Progenitor cell of endocrine pancreas (in vitro differentiated cells): ENCODE measurements around the gene FBXL16. TPM values are rescaled to one million over a fixed set of nuclear protein-coding genes. Genes with fewer than 3 reads are reported as not detected.

Experiments
- DNase-seq: peaks from one replicate; pipeline ENCODE4 v3.0.0; 2021; ENCODE audit warnings: low spot score; ENCODE audit not compliant: unreplicated experiment
- H3K27ac Mint-ChIP-seq: 2 replicates; pipeline ENCODE4 v1.8.0; 2021; ENCODE audit warnings: mild to moderate bottlenecking, moderate library complexity, mixed read lengths
- H3K27me3 Mint-ChIP-seq: 2 replicates; pipeline ENCODE4 v1.8.0; 2021; ENCODE audit warnings: mixed read lengths
- H3K36me3 Mint-ChIP-seq: 2 replicates; pipeline ENCODE4 v1.8.0; 2022; ENCODE audit warnings: mixed read lengths; ENCODE audit not compliant: insufficient read depth
- H3K4me1 Mint-ChIP-seq: 2 replicates; pipeline ENCODE4 v1.8.0; 2021; ENCODE audit warnings: low read depth, mixed read lengths
- H3K4me3 Mint-ChIP-seq: 2 replicates; pipeline ENCODE4 v1.8.0; 2021; ENCODE audit warnings: low read depth, mild to moderate bottlenecking, moderate library complexity, mixed read lengths
- H3K9me3 Mint-ChIP-seq: 2 replicates; pipeline ENCODE4 v1.8.0; 2021; ENCODE audit warnings: low read depth, mixed read lengths
- total RNA-seq: library from RNA; stranded (reverse); gene quantifications from 2 replicates; pipeline ENCODE4 v1.2.1, GENCODE V29; 2021
- TF ChIP-seq, protein P1 (sequence below): fragments of 200-600 bp; sonication (generic); IDR thresholded peaks from one replicate; pipeline ENCODE4 v1.5.0; 2021; ENCODE audit warnings: antibody characterized with exemption, mild to moderate bottlenecking; ENCODE audit not compliant: unreplicated experiment

The FBXL16 gene
- total RNA-seq, 1 donor from 2014 or later: 4.3 TPM

DNA sequence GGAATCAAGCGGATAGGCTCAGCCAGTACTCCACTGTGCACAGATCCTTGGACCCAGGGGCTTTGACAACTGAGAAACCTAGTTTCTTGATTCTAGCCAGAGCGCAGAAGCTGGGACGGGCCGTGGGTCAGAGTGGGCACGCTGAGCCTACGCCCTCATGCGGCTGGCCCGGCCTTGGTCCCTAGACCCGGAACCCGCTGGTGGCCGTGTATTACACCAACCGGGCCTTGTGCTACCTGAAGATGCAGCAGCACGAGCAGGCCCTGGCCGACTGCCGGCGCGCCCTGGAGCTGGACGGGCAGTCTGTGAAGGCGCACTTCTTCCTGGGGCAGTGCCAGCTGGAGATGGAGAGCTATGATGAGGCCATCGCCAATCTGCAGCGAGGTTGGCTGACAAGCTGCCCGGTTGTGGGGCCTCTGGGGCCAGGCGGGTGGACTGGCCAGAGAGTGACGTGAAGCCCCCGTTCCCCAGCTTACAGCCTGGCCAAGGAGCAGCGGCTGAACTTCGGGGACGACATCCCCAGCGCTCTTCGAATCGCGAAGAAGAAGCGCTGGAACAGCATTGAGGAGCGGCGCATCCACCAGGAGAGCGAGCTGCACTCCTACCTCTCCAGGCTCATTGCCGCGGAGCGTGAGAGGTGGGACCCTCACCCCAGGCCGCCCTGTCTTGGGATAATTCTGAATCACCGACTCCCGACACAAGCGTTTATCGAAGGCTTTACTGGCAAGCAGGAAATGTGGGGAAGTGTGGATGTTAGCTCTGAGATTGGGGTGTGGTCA, 24.4 kb downstream of the FBXL16 start:
- Mint-ChIP-seq H3K27ac (peak overlapping the region; percentile 67), H3K4me3 (peak overlapping the region; percentile 79)
- DNase-seq: no peak

DNA sequence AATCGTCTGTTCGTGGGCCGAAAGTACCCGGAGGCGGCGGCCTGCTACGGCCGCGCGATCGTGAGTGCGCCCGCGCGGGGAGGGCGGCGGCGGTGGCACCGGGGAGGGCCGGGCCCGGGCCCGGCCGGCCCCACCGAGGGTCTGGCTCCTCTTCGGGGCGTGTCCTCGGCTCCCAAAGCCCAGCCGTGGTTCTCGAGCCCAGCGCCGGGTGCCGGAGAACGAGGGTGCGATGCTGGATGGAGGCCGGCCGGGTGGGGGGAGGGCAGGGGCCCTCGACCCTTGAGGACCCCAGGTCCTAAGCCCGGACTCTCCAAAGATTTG, 25.0 kb downstream of the FBXL16 start:
- TF ChIP-seq, protein P1, sequence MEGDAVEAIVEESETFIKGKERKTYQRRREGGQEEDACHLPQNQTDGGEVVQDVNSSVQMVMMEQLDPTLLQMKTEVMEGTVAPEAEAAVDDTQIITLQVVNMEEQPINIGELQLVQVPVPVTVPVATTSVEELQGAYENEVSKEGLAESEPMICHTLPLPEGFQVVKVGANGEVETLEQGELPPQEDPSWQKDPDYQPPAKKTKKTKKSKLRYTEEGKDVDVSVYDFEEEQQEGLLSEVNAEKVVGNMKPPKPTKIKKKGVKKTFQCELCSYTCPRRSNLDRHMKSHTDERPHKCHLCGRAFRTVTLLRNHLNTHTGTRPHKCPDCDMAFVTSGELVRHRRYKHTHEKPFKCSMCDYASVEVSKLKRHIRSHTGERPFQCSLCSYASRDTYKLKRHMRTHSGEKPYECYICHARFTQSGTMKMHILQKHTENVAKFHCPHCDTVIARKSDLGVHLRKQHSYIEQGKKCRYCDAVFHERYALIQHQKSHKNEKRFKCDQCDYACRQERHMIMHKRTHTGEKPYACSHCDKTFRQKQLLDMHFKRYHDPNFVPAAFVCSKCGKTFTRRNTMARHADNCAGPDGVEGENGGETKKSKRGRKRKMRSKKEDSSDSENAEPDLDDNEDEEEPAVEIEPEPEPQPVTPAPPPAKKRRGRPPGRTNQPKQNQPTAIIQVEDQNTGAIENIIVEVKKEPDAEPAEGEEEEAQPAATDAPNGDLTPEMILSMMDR: no peak
- H3K27me3 Mint-ChIP-seq: no peaks in the 10 kb centered on the region
- peak overlapping the region; percentile 79 for H3K4me3 Mint-ChIP-seq
- H3K27ac Mint-ChIP-seq: no peak overlapping the region
- peaks cover 10% of the 10 kb centered on the region for H3K4me1 Mint-ChIP-seq
- no peak for DNase-seq
- H3K9me3 Mint-ChIP-seq: no peaks in the 10 kb centered on the region
- H3K36me3 Mint-ChIP-seq: peaks cover 7% of the 10 kb centered on the region

More for the DNA sequence above, 24.4 kb downstream of the FBXL16 start:
- peaks cover 11% of the 10 kb centered on the region for H3K4me1 Mint-ChIP-seq
- TF ChIP-seq, protein P1: no peak
- H3K36me3 Mint-ChIP-seq: peaks cover 8% of the 10 kb centered on the region
- no peaks in the 10 kb centered on the region for H3K9me3 Mint-ChIP-seq
- no peaks in the 10 kb centered on the region for H3K27me3 Mint-ChIP-seq

DNA sequence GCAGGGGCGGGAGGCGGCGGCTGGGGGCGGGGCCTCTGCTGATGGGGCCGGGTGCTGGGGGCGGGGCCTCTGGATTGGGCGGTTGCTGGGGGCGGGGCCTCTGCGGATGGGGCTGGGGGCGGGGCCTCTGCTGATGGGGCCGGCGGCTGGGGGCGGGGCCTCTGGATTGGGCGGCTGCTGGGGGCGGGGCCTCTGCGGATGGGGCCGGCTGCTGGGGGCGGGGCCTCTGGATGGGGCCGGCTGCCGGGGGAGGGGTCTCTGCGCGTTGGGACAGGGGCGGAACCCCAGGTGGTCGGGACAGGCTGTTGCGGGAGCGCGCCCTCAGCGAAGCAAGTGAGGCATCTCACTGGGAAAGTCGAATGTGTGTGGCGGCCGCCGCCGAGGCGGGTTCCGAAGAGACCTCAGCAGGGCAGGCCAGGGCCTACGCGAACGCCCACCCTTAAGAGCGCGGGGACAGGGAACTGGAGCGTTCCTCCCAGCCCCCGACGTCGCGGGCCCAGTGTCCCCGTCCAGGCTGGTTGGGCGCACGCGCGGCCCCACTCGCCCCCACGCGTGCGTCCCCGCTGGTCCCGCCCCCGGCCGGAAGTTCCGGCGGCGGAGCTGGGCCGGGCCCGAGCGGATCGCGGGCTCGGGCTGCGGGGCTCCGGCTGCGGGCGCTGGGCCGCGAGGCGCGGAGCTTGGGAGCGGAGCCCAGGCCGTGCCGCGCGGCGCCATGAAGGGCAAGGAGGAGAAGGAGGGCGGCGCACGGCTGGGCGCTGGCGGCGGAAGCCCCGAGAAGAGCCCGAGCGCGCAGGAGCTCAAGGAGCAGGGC, 25.6 kb downstream of the FBXL16 start, which contains the start of gene STUB1:
Gene STUB1, plus strand, starts transcription at position 597 of the 811 bp plus-strand sequence. Its CDS starts 116 bp downstream, at position 713.
- H3K9me3 Mint-ChIP-seq: no peaks in the 10 kb centered on the region
- H3K27ac Mint-ChIP-seq: peak within 1 kb of the TSS; percentile 85
- peak; percentile 82 for DNase-seq
- peaks cover 10% of the 10 kb centered on the region for H3K4me1 Mint-ChIP-seq
- peaks cover 7% of the 10 kb centered on the region for H3K36me3 Mint-ChIP-seq
- H3K4me3 Mint-ChIP-seq: peak within 1 kb of the TSS; percentile 79
- peaks cover 2% of the 10 kb centered on the region for H3K27me3 Mint-ChIP-seq
- TF ChIP-seq, protein P1: no peak

DNA sequence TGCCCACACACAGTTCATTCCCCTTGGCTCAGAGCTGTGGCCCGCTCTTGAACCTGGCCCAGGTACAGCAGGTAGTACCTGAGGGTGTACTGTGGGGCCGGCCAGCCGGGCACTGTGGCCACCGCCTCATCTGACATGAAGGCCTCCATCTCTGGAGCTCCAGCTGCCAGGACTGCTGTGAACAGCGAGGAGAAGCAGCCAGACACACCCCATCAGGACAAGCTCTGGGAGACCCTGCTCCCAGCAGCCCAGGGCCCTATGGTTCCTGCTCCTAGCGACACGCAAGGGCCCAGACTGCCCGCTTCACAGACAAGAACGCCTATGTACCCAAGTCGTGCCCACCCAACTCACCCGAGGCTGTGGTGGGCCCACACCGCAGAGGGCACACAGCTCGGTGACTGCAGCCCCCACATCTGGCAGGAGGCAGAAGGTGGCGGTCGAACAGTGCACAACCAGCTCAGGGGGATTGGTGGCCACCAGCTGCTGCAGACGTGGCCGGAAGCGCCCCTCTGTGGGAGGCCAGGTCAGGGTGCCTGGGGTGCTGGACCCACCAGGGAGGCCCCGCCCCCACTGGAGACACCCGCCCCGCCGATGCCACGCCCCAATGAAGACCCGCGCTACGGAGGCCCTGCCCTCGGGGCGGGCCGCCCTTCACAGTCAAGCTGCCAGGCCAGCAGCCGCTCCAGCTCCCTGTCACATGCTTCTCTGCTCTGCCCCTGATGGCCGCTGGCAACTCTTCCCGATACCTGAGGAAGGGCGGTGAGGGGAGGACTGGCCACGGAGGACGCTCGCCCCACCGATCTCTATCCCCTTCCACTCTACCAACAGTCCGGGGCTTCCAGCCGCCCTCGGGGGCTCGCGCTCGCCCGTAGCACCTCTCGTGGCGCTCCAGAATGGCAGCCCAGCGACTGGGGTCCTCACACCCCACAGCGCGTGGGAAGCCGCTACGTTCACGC, 26.5 kb downstream of the FBXL16 start:
- Mint-ChIP-seq H3K27ac (peak overlapping the region; percentile 59), H3K27me3 (peaks cover 4% of the 10 kb centered on the region), H3K36me3 (peaks cover 7% of the 10 kb centered on the region), H3K9me3 (no peaks in the 10 kb centered on the region), H3K4me3 (peak overlapping the region; percentile 61), H3K4me1 (peaks cover 10% of the 10 kb centered on the region)
- TF ChIP-seq, protein P1: no peak
- peak; percentile 53 for DNase-seq
